ENCODE data around the gene PDCD2.
"Not testable (repeated sequence)": the region's sequence is repeated elsewhere in the genome, so short reads cannot be mapped to it uniquely, and the experiment has no call there.

PDCD2 gene

DNA sequence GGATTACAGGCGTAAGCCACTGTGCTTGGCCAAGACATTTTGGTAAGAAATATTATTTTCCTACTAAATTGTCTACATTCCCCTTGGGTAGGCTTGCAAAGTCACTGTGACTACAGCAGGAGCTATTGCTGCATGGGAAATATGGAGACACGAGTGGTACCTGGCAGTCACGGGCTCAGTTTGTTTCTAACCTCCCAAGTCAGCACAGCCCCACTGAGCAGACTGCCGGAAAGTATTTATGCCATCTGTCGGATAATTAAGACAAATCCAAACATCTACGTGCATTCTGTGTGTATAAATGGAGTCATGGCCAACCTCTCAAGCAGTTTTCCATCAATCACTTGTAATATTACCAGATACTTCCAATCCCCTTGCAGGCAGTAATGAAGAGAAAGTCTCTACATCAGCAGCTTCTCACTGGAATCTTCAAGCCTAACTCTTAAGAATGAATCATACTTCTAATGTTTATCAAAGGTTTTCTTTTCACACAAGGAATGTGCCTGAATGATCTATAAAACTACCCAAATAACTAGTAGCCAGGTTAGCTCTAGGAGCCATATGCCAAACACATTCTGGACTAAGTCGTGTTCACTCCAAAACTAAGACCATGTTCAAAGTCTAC, 51.5 kb downstream of the PDCD2 start:
- no peak overlapping the region for H3K4me3 ChIP-seq (ENCODE audit: low read depth, low read length)
- H3K27ac ChIP-seq, result no peak overlapping the region
- peaks cover 44% of the 10 kb centered on the region for H3K36me3 ChIP-seq (replicated peaks)
- DNase-seq, result no peak
- in situ Hi-C loops (cut with HindIII; ENCODE audit: low pct_ligation_motif_present, low sequenced_read_pairs), result no loop called here
- no peaks in the 10 kb centered on the region for H3K27me3 ChIP-seq (replicated peaks)
- TF ChIP-seq, protein P1, sequence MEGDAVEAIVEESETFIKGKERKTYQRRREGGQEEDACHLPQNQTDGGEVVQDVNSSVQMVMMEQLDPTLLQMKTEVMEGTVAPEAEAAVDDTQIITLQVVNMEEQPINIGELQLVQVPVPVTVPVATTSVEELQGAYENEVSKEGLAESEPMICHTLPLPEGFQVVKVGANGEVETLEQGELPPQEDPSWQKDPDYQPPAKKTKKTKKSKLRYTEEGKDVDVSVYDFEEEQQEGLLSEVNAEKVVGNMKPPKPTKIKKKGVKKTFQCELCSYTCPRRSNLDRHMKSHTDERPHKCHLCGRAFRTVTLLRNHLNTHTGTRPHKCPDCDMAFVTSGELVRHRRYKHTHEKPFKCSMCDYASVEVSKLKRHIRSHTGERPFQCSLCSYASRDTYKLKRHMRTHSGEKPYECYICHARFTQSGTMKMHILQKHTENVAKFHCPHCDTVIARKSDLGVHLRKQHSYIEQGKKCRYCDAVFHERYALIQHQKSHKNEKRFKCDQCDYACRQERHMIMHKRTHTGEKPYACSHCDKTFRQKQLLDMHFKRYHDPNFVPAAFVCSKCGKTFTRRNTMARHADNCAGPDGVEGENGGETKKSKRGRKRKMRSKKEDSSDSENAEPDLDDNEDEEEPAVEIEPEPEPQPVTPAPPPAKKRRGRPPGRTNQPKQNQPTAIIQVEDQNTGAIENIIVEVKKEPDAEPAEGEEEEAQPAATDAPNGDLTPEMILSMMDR (IDR thresholded peaks at IDR 0.05; ENCODE audit: low read depth, low read length, missing control alignments), result no peak

DNA sequence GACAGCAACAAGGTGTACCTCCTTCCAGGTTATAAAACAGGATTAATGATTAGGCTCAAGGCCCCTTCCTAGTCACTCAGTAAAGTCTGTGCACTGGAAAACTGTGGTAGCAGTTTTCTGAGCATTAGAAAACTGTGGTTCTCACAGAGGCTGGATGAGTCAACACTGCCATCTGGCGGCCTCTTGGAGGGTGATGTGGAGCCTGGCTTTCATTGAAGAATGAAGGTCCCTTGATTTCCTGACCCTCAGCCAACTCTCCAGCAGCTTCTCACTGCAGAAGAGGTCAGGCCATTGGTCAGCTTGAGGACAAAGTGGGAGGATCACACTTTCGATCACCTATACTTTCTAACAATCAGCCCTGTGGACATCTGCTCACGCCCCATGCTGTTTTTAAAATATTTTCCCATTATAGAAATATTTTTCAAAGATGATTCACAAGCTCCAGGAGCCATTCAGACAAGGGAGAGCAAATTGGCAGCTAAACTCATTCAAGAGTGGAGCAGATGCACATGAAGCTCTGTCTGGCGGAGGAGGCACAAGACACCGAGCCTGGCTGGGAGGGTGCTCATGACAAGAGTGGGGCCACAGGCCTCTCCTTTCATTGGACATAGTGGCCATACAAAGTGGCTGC, 54.5 kb downstream of the PDCD2 start:
- Histone ChIP-seq H3K36me3 (replicated peaks) (peaks cover 18% of the 10 kb centered on the region), H3K4me3 (ENCODE audit: low read depth, low read length) (no peak overlapping the region), H3K27me3 (replicated peaks) (no peaks in the 10 kb centered on the region), H3K27ac (no peak overlapping the region)
- DNase-seq, result peak; percentile 70
- TF ChIP-seq, protein P1 (IDR thresholded peaks at IDR 0.05; ENCODE audit: low read depth, low read length, missing control alignments), result peak; percentile 96
- in situ Hi-C loops (cut with HindIII; ENCODE audit: low pct_ligation_motif_present, low sequenced_read_pairs), result no loop called here

DNA sequence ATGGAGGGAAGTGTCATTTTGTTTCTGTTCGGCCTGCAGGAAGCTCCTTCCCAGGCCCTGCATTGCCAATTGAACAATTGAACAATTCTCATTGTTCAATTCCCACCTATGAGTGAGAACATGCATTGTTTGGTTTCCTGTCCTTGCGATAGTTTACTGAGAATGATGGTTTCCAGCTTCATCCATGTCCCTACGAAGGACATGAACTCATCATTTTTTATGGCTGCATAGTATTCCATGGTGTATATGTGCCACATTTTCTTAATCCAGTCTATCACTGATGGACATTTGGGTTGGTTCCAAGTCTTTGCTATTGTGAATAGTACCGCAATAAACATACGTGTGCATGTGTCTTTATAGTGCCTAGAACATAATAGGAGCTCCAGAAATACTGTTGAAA, 56.4 kb downstream of the PDCD2 start:
- DNase-seq; in situ Hi-C loops (cut with HindIII; ENCODE audit: low pct_ligation_motif_present, low sequenced_read_pairs); H3K36me3 ChIP-seq (replicated peaks); H3K27me3 ChIP-seq (replicated peaks); H3K4me3 ChIP-seq (ENCODE audit: low read depth, low read length); H3K27ac ChIP-seq: not testable (repeated sequence)

DNA sequence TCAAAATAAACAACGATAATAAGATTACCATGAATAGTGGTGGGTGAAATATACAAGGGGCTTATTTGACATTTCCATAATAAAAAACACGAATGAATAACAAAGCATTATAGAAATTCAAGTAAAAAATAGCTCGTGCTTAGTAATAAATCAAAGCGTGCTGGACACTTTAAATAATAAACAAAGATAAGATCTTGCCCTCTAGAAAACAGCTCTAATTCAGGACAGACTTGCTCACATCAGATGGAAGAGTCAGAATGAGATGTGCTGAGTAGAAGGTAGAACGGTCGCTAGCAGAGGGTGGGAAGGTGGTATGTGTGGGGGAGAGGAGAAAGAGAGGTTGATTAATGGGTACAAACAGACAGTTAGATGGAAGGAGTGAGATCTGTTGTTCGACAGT, 58.6 kb downstream of the PDCD2 start:
- Histone ChIP-seq H3K27me3 (replicated peaks) (no peaks in the 10 kb centered on the region), H3K36me3 (replicated peaks) (no peaks in the 10 kb centered on the region), H3K27ac (no peak overlapping the region), H3K4me3 (ENCODE audit: low read depth, low read length) (no peak overlapping the region)
- TF ChIP-seq, protein P1 (IDR thresholded peaks at IDR 0.05; ENCODE audit: low read depth, low read length, missing control alignments), result no peak
- DNase-seq, result no peak
- in situ Hi-C loops (cut with HindIII; ENCODE audit: low pct_ligation_motif_present, low sequenced_read_pairs), result no loop called here

Data from brain microvascular endothelial cell (primary cell).